Stimulated activated CD8-positive, alpha-beta memory T cell treated with anti-CD3 and anti-CD28 coated beads, Interleukin-15, amount 100 ng/mL, for 1 hour (primary cell): ENCODE data around the gene CLCNKB.
"Not testable (repeated sequence)": the region's sequence is repeated elsewhere in the genome, so short reads cannot be mapped to it uniquely, and the experiment has no call there.

Source experiments
- DNase-seq: peaks from one replicate; pipeline ENCODE4 v3.0.0-alpha.2; 2020; ENCODE audit warnings: low read depth

Gene CLCNKB

GRCh38 chr1:16015491-16015890, 28.1 kb upstream of the CLCNKB start:
- no peak for DNase-seq

DNA sequence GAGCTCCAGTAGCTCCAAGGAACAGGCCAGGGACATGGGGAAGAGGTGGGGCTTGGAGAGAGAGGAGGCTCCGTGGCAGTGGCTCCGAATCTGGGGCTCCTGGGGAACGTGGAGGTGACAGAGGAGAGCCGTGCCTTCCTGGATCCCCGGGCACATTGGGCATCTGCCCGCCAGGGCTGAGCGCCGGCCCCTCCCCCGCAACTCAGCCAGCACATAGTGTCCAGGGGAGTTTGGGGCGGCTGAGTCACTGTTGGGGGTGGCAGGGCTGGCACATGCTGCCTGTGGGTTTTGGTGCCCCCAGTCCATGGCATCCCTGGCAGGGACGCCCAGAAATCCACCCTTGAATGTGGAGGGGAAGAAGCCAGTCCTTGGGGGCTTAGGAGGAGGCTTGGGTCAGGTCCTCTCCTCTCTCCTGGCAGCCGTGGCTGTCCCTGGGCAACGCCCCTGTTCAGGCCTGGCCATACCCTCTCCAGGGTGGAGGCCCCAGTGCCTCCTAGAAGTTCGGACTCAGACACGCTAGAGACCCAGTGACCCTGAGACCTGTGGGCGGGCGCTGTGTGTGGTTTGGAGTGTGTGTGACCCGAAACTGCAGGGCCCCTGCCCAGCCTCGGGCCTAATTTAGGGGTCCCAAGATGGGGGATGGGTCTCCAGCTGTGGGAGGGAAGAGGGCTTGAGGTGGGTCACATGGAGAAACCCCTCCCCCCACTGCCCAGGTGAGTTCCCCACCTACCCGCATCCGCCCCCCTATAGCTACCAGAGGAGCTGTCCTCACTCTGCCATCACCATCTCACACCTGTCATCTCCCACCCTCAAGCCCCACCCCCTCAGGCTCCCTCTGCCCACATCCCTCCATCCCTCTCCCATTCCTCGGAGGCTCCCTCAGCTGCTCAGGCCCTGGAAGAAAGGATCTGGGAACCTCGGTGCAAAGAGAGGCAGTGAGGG, 27.4 kb upstream of the CLCNKB start:
- DNase-seq: no peak

DNA sequence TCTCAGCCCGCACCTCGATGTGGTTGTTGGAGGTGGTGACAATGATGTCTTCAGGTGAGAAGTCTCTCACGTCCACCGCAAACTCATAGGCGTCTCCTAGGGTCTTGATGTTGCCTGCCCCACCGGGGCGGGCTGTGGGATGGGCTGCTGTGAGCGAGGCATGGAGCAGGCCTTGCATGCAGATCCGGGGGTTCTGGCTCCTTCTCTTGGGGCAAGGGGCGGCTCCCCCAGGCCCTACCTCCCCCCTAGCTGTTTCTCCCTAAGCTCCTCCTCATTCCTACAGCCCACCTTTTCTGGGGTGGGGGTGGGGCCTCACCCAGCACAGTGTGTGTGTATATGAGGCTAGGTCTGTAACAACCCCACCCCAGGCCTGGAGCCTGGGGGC, 26.5 kb upstream of the CLCNKB start:
- no peak for DNase-seq

GRCh38 chr1:16017461-16018303, 25.9 kb upstream of the CLCNKB start, which contains the start of gene HSPB7:
Gene HSPB7 (minus strand): TSS chr1:16018043. CDS start chr1:16017963, 80 bp downstream.
- no peak for DNase-seq

DNA sequence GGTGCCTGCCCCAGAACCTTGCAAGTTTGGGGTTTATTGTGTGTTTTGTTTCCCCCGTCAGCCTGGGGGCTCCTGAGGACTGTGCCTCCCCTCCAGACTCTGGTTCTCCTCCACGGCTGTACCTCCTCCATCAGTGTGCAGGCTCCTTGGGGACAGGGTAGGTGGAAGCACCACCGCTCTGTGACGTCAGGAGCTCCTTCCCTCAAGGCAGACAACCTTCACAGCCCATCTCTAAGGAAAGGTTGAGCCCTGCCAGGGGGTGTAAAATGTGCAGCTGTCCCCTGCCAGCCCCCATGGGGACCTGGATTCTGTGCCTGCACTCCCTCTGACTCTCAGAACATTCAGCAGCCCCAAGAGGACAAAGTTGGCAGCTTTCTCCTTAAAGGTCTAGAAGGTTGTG, 25.3 kb upstream of the CLCNKB start:
- no peak for DNase-seq

DNA sequence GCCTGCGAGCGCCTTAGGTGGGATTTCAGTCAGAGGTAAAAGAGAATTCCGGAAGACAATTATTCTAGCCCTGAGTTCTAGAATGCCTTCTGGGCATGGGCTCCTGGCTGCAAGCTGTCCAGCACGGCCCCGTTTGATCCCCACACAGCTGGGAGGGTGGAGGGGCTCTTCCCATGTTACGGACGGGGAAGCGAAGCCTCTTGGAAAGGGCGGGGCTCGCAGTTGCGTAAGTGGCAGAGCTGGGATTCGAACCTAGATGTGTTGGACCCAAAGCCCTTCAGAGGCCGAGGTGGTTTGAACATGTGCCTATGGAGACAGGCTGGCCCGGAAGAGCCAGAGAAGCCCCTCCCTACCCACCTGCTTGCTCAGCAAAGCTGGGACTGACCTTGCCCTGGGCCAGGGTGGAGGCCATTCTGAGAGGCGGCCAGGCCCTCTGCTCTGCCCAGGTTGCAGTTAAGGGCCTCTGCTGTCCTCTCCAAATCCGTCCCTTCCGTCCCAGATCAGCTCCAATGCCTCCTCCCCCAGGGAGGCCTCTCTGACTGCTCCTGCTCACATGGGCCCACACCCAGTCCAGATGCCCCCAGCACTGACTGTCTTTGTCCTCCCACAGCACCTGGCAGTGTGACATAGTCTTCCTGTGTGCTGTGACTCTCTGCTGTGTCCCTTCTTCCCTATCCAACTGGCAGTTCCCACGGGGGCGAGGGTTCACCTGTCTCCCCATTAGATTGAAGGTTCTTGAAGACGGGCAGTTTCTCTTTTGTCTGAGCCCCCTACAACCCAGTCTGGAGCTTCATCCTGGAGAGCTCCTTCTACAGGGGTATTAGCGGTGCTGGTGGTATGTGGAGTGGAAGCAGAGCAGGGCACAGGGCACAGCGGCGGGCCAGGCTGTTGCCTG, 24.6 kb upstream of the CLCNKB start:
- no peak for DNase-seq

- no peak for DNase-seq
These were observed 23.8 kb upstream of the CLCNKB start for GRCh38 chr1:16019644-16020277.

DNA sequence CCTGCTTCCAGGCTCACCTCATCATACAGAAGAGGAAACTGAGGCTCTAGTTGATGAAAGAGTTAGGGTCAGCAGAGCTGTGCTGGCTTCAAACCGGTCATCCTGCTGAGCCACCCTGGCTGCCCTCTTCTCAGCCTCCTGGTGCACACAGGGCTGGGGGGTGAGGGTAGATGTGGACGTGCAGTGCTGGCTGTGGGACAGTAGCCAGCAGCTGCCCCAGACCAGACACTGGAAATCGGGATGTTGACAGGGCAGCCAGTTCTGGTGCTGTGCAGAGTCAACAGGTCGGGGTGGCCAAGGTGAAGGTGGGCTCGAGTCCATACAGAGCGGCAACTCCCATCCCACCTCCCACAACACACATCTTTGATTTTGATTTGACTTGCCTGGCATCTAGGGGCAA, 23.3 kb upstream of the CLCNKB start:
- DNase-seq: no peak

DNA sequence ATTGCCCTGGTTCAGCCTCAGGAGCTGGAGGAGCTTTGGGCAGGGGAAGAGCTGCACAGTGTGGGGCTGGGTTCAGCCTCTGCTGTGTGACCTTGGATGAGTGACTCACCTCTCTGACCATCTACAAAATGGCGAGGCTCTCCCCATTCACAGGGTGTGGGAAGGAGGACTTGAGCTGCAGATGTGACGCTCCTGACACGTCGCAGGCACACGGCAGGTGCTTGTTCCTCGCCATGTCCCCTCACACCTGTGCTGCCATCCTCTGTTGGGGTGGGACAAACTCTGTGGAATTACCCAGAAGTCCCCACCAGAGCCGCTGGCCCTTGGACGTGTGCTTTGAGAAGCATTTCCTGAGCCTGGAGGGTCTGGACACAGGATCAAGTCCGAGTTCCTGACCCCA, 22.7 kb upstream of the CLCNKB start:
- not testable (repeated sequence) for DNase-seq

DNA sequence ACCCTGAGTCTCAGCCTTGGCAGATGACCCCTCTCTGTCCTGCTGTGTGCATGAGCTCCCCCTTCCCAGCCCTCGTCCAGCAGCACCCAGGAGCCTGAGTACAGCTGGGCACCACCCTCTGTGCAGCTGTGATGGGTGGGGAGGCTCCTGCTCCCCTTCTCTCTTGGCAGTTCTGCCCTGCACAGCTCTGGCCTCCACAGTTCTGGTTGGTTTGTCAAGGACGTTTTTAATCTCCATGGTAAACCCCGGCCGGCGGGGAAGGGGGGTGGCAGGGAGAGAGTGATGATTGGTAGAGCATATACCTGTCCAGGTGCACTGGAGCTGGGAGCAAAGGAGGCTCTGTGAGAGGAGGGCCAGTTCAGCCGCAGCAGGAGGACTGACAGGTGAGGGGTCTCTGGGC, 21.9 kb upstream of the CLCNKB start, which contains the start of gene CLCNKA:
Gene CLCNKA, plus strand, starts transcription at position 356 of the 400 bp plus-strand sequence. CDS start 584 bp downstream, outside the sequence.
- no peak for DNase-seq

- no peak for DNase-seq
These were observed 21.2 kb upstream of the CLCNKB start for GRCh38 chr1:16022393-16022792.

DNA sequence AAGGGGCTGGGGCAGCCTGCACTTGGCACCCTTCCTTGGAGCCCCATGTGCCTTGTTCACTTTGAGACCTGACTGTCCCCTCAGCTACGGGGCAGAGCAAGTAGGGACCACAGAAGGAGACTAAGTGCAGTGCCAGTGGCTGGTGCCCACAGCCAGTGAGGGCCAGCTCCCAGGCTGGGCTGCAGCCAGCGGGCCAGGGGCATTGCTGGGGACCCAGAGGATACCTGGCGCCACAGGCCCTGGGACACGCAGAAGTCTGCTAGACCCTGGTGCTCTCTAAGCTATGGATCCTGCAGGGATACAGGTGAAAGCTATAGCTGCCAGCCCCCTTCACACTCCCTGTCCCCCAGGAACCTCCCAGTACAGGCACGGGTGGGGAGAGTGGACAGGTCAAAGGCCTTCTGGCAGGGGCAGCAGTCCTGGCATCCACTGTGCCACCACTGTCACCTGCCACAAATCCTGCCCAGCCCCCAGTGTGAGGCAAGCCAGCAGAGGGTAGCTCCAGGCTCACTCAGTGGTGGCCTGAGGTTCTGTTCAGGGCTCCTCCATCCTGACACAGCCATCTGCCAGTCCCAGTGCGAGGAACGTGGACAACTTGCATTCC, 20.4 kb upstream of the CLCNKB start:
- no peak for DNase-seq

DNA sequence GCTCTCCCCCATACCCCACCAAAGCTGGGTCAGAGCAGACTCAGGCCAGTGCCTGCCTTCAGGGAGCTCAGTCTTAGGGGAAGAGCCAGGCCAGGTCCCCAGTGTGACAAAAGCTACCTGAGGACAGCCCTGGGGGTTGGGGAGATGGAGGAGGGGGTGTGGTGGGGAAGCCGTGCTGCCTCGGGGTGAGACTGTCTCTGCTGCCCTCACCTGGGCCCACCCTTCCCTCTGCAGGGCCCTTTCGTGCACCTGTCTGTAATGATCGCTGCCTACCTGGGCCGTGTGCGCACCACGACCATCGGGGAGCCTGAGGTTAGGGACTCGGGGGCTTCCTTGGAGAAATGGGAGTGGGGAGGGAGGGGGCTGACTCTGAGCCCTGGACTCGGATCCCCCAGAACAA, 17.3 kb upstream of the CLCNKB start:
- not testable (repeated sequence) for DNase-seq

- DNase-seq: no peak
These were observed 16.7 kb upstream of the CLCNKB start for GRCh38 chr1:16026723-16027484.

DNA sequence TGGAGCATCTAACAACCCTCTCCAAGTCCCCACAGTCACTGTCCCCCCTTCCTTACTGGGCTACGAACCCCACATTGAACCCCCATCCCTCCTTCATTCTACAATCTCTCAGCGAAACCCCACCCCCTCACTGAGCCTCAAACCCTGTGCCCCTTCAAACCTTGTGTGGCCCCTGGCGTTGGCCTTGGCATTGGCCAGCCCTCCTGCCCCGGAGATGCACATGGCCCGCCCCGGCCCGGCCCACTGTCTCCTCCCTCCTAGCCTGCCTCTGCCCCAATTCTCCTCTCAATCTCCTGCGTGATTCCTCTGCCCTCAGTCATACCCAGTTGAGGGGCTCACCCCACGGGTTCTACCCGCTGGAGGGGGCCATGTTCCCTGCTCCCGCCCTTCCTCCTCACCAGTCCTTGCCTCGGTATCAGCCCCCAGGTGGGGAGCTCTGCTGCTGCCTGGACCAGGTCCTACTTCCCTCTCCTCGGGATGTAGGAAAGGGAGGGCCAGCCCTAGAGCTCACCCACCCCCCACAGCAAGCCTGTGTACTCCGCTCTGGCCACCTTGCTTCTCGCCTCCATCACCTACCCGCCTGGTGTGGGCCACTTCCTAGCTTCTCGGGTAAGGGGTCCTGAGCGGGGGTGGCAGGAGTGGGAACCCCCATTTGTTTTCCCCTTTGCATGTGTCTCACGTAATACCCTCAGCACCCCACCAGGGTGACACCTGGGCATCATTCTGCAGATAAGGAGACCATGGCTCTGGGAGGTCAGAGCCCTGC, 15.2 kb upstream of the CLCNKB start:
- no peak for DNase-seq

GRCh38 chr1:16029003-16029268, 14.6 kb upstream of the CLCNKB start:
- DNase-seq: not testable (repeated sequence)

DNA sequence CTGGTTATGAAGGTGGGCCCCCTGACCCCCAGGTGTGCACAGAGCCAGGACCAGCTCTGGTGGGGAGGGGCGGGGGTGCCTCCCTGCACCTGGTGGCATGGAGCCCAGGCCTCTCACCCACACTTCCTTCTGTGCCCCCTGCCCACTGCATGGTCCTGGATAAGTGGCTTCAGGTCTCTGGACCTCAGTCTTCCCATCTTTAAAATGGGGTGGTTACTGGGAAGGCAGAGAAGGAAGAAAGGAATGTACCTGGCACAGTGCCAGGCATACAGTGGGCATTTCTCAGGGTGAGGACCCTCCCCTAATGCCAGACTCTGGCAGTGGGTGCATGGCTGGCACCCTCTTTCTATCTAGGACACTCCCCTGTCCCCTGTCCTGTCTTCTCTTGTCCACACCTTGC, 14.3 kb upstream of the CLCNKB start:
- no peak for DNase-seq

GRCh38 chr1:16031551-16031950, 12.0 kb upstream of the CLCNKB start:
- DNase-seq: no peak

DNA sequence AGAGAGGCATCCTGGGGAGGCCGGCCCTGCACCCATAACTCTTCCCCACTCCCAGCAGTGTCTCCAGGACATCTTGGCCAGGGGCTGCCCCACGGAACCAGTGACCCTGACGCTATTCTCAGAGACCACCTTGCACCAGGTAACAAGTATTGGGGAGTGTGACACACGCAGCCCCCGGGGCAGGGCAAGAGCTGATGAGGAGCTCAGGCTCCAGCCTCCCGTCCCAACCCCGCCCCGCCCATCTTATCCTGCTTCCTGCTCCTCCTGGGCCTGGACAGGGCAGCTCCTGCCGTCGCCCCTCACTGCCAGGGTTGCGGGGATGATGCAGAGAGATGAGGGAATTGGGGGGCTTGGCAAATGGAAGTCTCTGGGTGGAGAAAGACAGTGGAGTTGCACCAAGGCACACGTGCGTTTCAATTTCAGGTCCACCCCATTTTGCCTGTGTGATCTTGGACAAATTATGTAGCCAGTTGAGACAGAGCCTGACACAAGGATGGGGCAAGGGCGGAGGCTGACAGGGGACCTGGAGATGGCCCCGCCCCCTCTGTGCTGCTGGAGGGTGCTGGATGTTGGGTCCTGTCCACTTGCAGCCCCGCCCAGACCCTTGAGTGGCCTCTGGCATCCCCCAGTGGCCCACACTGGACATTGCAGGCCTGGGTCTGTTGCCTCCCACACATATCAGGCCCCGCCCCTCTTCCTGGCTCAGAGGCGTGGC, 11.0 kb upstream of the CLCNKB start:
- no peak for DNase-seq
